GM12878 (cell line): ENCODE results near the gene SULT2B1. TPM values are rescaled to one million over a fixed set of nuclear protein-coding genes. Genes with fewer than 3 reads are reported as not detected.

Source experiments
- ATAC-seq: fragments of 200-7000 bp; cut with Tn5 transposase; 3 replicates; pipeline ENCODE4 v1.9.1; 2020; ENCODE audit warnings: mild to moderate bottlenecking, moderate library complexity
- BruUV-seq: library from RNA; stranded (reverse); fragments of 400-500 nt; replicated peaks from 2 replicates; lab custom pipeline; 2021; lab: Mats Ljungman, UMichigan
- CTCF ChIA-PET: fragments of 300-600 bp; sonication (Branson Sonifier 250); formaldehyde crosslinking; extraction: SDS; loops from one replicate; lab custom pipeline; 2021; ENCODE audit warnings: inconsistent platforms; lab: Yijun Ruan, JAX
- POLR2A ChIA-PET: fragments of 350-600 bp; formaldehyde crosslinking; extraction: SDS; loops from one replicate; lab custom pipeline; 2021; ENCODE audit warnings: inconsistent platforms; lab: Charles Lee
- RAD21 ChIA-PET: fragments of 300-600 bp; sonication (Branson Sonifier 250); formaldehyde crosslinking; loops from one replicate; lab custom pipeline; 2023; ENCODE audit warnings: antibody characterized with exemption; ENCODE audit not compliant: unreplicated experiment; lab: Charles Lee
- SMC1A ChIA-PET: fragments of 300-600 bp; sonication (Branson Sonifier 250); formaldehyde crosslinking; loops from one replicate; lab custom pipeline; 2023; ENCODE audit not compliant: unreplicated experiment, uncharacterized antibody; lab: Charles Lee
- DNase-seq: peaks from one replicate; pipeline ENCODE4 v3.0.0-alpha.2; 2011; ENCODE audit warnings: low read depth, low spot score
- FAIRE-seq: peaks from 3 replicates; lab custom pipeline; 2011; peaks lifted over from hg19 to GRCh38; lab: Jason Lieb, UNC
- H2AFZ ChIP-seq: 2 replicates; pipeline ENCODE4 v1.6.0; 2011; ENCODE audit warnings: low read depth, low read length, control low read depth; ENCODE audit not compliant: control insufficient read depth
- H3K27ac ChIP-seq: 2 replicates; pipeline ENCODE4 v1.5.1; 2011; ENCODE audit warnings: control low read depth; ENCODE audit not compliant: control insufficient read depth, insufficient read depth
- H3K27me3 ChIP-seq, 2 experiments: replicated peaks in 1 of 2; 2 replicates each; pipeline versions ENCODE4 v1.6.0 to v1.6.1; 2011; ENCODE audit warnings: low read length in 1 of 2; ENCODE audit not compliant: control insufficient read depth in 2 of 2, insufficient read depth in 2 of 2
- H3K36me3 ChIP-seq, 2 experiments: 2 replicates each; pipeline ENCODE4 v1.5.1; 2011; ENCODE audit warnings: low read length in 1 of 2; ENCODE audit not compliant: control insufficient read depth in 2 of 2, insufficient read depth in 2 of 2
- H3K4me1 ChIP-seq: 2 replicates; pipeline ENCODE4 v1.6.1; 2011; ENCODE audit warnings: mild to moderate bottlenecking, low read length, moderate library complexity, mixed read lengths; ENCODE audit not compliant: control insufficient read depth, insufficient read depth
- H3K4me2 ChIP-seq: 2 replicates; pipeline ENCODE4 v1.6.0; 2011; ENCODE audit warnings: control low read depth; ENCODE audit not compliant: control insufficient read depth, insufficient read depth
- H3K4me3 ChIP-seq: fragments of 200-600 bp; sonication (generic); 2 replicates; pipeline ENCODE4 v1.5.1; 2016
- H3K79me2 ChIP-seq: 2 replicates; pipeline ENCODE4 v1.6.0; 2011; ENCODE audit warnings: low read length; ENCODE audit not compliant: control insufficient read depth, insufficient read depth
- H3K9ac ChIP-seq: 2 replicates; pipeline ENCODE4 v1.8.0; 2011; ENCODE audit warnings: low read length, control low read depth, mixed read lengths; ENCODE audit not compliant: control insufficient read depth, insufficient read depth
- H3K9me3 ChIP-seq: replicated peaks from 3 replicates; pipeline ENCODE4 v1.5.1; 2011; ENCODE audit warnings: mild to moderate bottlenecking, low read length; ENCODE audit not compliant: control insufficient read depth, insufficient read depth
- H4K20me1 ChIP-seq: 2 replicates; pipeline ENCODE4 v1.6.0; 2011; ENCODE audit not compliant: control insufficient read depth, insufficient read depth
- EP300 ChIP-seq, 2 experiments: fragments of 150-350 bp in 1 of 2; IDR thresholded peaks; 2 replicates each; pipeline ENCODE4 v1.6.1; 2011 to 2012; ENCODE audit warnings: low read depth in 2 of 2, low read length in 2 of 2, borderline replicate concordance in 1 of 2, improper control_type of control experiment in 1 of 2, inconsistent platforms in 1 of 2; ENCODE audit not compliant: control insufficient read depth in 1 of 2
- MYC ChIP-seq: IDR thresholded peaks from 2 replicates; pipeline ENCODE4 v1.6.1; 2011; ENCODE audit warnings: mild to moderate bottlenecking, low read length, moderate library complexity, inconsistent platforms; ENCODE audit not compliant: insufficient read depth, insufficient replicate concordance, insufficient read length, severe bottlenecking
- RFX5 ChIP-seq: IDR thresholded peaks from 2 replicates; pipeline ENCODE4 v1.6.1; 2011; ENCODE audit warnings: low read depth, low read length, improper control_type of control experiment
- SP1 ChIP-seq: IDR thresholded peaks from one replicate; pipeline ENCODE4 v1.6.1; 2011; ENCODE audit warnings: low read depth, low read length
- SRF ChIP-seq, 2 experiments: IDR thresholded peaks; 2 replicates each; pipeline ENCODE4 v1.6.1; 2011; ENCODE audit warnings: low read depth in 2 of 2, low read length in 2 of 2, mild to moderate bottlenecking in 1 of 2, moderate library complexity in 1 of 2
- TCF12 ChIP-seq: IDR thresholded peaks from 2 replicates; pipeline ENCODE4 v1.6.1; 2011; ENCODE audit warnings: low read depth, mild to moderate bottlenecking, low read length
- YY1 ChIP-seq: IDR thresholded peaks from 2 replicates; pipeline ENCODE4 v1.6.1; 2011; ENCODE audit warnings: low read depth, mild to moderate bottlenecking, low read length
- ZSCAN29 ChIP-seq: fragments of 450-650 bp; IDR thresholded peaks from 2 replicates; pipeline ENCODE4 v1.6.1; 2017; ENCODE audit warnings: mild to moderate bottlenecking, moderate library complexity
- WGBS: methylation state at CpG from one replicate; pipeline ENCODE4 v1.1.6; 2016; ENCODE audit warnings: low lambda C conversion rate; ENCODE audit not compliant: insufficient replicate concordance, insufficient coverage; ENCODE audit errors: missing lambda C conversion rate; 5-methylcytosine and 5-hydroxymethylcytosine counted together
- in situ Hi-C: fragments of 300-500 bp; cut with MboI; formaldehyde crosslinking; loops from 9 replicates; pipeline ENCODE4 v1.14.3; 2018; ENCODE audit warnings: mixed read lengths
- intact Hi-C: fragments of 100-400 bp; cut with micrococcal nuclease; formaldehyde crosslinking; loops from one replicate; pipeline ENCODE4 v1.14.2; 2022; ENCODE audit not compliant: unreplicated experiment
- polyA plus RNA-seq, 11 experiments: library from polyadenylated mRNA; depleted of rRNA in 4 of 11; unstranded in 6 of 11; stranded (reverse) in 5 of 11; fragments of >200 nt; fragmentation: Nextera tagmentation in 4 of 11; fragmentation: Illumina TruSeq in 1 of 11; extraction: Ambion mirVana in 4 of 11; extraction: Trizol in 1 of 11; gene quantifications; 1 replicate in 1 of 11; 2 replicates in 10 of 11; pipeline versions ENCODE4 v1.2.1 to v1.2.3, GENCODE V29; 2011 to 2016; ENCODE audit warnings: inconsistent platforms in 2 of 11, missing spikeins in 2 of 11, low read depth in 1 of 11
- total RNA-seq, 4 experiments: library from RNA; depleted of rRNA in 3 of 4; stranded (reverse); fragments of >200 nt in 3 of 4; fragmentation: Illumina TruSeq in 1 of 4; extraction: Trizol in 1 of 4; gene quantifications; 2 replicates each; pipeline versions ENCODE4 v1.2.1 to v1.2.3, GENCODE V29; 2013 to 2021
- TF ChIP-seq, protein P1 (sequence below): fragments of 450-650 bp; IDR thresholded peaks from 2 replicates; pipeline ENCODE4 v1.6.1; 2016; ENCODE audit warnings: mild to moderate bottlenecking
- TF ChIP-seq, protein P2 (sequence below): IDR thresholded peaks from 2 replicates; pipeline ENCODE4 v1.6.1; 2011; ENCODE audit warnings: borderline replicate concordance, low read depth, mild to moderate bottlenecking, moderate library complexity, low read length; ENCODE audit not compliant: insufficient read depth, poor library complexity, severe bottlenecking
- TF ChIP-seq, protein P3 (sequence below): IDR thresholded peaks from 2 replicates; pipeline ENCODE4 v1.6.1; 2011; ENCODE audit warnings: low read depth, mild to moderate bottlenecking, low read length, moderate library complexity, borderline replicate concordance; ENCODE audit errors: extremely low read depth

The SULT2B1 gene
- total and polyA plus RNA-seq, 10 of the 15 experiments (the other 5 are each of a cell fraction or from before 2014, with no cell fraction given): 0.11 to 0.14 TPM; not detected in 8

DNA sequence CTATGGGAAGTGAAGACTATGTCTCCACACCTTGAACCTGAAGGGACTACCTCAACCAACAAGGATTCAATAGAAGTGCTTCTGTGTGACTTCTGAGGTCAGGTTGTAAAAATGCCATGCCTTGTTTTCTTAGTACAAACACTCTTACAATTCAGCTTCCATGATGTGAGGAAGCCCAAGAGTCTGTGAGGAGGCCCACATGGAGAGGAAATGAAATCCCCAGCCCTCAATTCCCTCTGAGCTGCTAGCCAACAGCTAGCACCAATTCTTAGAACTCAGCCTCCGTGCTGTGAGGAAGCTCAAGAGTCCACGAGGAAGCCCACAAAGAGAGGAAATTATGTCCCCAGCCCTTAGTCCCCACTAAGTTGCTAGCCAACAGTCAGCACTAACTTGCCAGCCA, 27.8 kb upstream of the SULT2B1 start:
- Histone ChIP-seq H2AFZ (no peak overlapping the region), H3K9ac (no peak overlapping the region), H3K4me2 (no peak overlapping the region), H3K4me1 (no peaks in the 10 kb centered on the region), H4K20me1 (no peaks in the 10 kb centered on the region), H3K27ac (no peak overlapping the region), H3K9me3 (no peaks in the 10 kb centered on the region; the same call in none of the 3 replicates), H3K27me3 (no peaks in the 10 kb centered on the region), H3K79me2 (no peaks in the 10 kb centered on the region), H3K36me3 (no peaks in the 10 kb centered on the region), H3K4me3 (no peak overlapping the region)
- ChIA-PET RAD21 (no interaction called here), CTCF (interaction anchor here (0.6 to 1.8 kb wide), 3 partner anchors 9 to 60 kb away, joined by 3 to 6 read pairs (median 3); no protein-coding TSS in a partner anchor), SMC1A (interaction anchor here (1.2 kb wide), 1 partner anchor 85 kb away, joined by 3 read pairs; no protein-coding TSS in a partner anchor), POLR2A (interaction anchor here (0.6 kb wide), 1 partner anchor 8 kb away, joined by 5 read pairs; no protein-coding TSS in a partner anchor)
- no peak for TF ChIP-seq ZSCAN29
- TF ChIP-seq YY1: 0 out of 2 replicates have a peak, but pooled peaks have one; percentile 24
- BruUV-seq: no TSS peak
- intact Hi-C loops: no loop called here
- DNase-seq: no peak
- ATAC-seq: no peak
- in situ Hi-C loops: no loop called here
- FAIRE-seq: no peak
- WGBS: 19% methylated on average over 2 of the region's 2 CpGs

DNA sequence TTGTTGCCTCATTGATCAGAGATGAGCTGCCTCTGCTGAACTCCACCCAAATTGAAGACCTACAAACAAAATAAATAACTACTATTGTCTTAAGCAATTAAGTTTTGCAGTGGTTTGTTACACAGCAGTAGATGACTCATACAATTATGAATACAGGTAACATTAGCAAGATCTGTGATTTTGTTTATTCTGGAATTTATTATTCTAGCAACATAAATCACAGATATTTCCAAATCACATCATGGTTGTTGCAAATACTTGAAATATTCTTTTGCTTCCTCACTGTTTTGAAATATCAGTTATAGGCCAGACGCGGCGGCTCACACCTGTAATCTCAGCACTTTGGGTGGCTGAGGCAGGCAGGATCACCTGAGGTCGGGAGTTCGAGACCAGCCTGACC, 27.2 kb upstream of the SULT2B1 start:
- intact Hi-C loops: no loop called here
- H3K9me3 ChIP-seq: no peaks in the 10 kb centered on the region; the same call in none of the 3 replicates
- FAIRE-seq (no peak), ATAC-seq (no peak), DNase-seq (no peak)
- H3K79me2 ChIP-seq: no peaks in the 10 kb centered on the region
- H3K27me3 ChIP-seq: no peaks in the 10 kb centered on the region
- BruUV-seq: no TSS peak
- in situ Hi-C loops: no loop called here
- no peaks in the 10 kb centered on the region for H4K20me1 ChIP-seq
- no peak overlapping the region for H3K9ac ChIP-seq
- no peak overlapping the region for H3K27ac ChIP-seq
- H3K4me1 ChIP-seq: no peaks in the 10 kb centered on the region
- RAD21 ChIA-PET: no interaction called here
- 83% methylated on average over 5 of the region's 5 CpGs for WGBS
- H3K4me2 ChIP-seq: no peak overlapping the region
- H3K4me3 ChIP-seq: no peak overlapping the region
- H3K36me3 ChIP-seq: no peaks in the 10 kb centered on the region
- SMC1A ChIA-PET: no interaction called here
- POLR2A ChIA-PET: interaction anchor here (0.6 kb wide), 1 partner anchor 9 kb away, joined by 5 read pairs; no protein-coding TSS in a partner anchor
- H2AFZ ChIP-seq: no peak overlapping the region
- CTCF ChIA-PET: interaction anchor here (0.6 to 1.8 kb wide), 3 partner anchors 9 to 60 kb away, joined by 3 to 6 read pairs (median 3); no protein-coding TSS in a partner anchor
- TF ChIP-seq, protein P1, sequence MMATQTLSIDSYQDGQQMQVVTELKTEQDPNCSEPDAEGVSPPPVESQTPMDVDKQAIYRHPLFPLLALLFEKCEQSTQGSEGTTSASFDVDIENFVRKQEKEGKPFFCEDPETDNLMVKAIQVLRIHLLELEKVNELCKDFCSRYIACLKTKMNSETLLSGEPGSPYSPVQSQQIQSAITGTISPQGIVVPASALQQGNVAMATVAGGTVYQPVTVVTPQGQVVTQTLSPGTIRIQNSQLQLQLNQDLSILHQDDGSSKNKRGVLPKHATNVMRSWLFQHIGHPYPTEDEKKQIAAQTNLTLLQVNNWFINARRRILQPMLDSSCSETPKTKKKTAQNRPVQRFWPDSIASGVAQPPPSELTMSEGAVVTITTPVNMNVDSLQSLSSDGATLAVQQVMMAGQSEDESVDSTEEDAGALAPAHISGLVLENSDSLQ: no peak
- TF ChIP-seq RFX5 (no peak), SP1 (no peak), SRF (IDR thresholded peaks at IDR 0.05; ENCODE audit: low read depth in 2 of 2, low read length in 2 of 2) (no peak), TCF12 (no peak), MYC (no peak), EP300 (IDR thresholded peaks at IDR 0.05; ENCODE audit: borderline replicate concordance in 1 of 2, control insufficient read depth in 1 of 2, low read depth in 2 of 2, low read length in 2 of 2) (no peak)
- TF ChIP-seq, protein P2, sequence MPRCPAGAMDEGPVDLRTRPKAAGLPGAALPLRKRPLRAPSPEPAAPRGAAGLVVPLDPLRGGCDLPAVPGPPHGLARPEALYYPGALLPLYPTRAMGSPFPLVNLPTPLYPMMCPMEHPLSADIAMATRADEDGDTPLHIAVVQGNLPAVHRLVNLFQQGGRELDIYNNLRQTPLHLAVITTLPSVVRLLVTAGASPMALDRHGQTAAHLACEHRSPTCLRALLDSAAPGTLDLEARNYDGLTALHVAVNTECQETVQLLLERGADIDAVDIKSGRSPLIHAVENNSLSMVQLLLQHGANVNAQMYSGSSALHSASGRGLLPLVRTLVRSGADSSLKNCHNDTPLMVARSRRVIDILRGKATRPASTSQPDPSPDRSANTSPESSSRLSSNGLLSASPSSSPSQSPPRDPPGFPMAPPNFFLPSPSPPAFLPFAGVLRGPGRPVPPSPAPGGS: no peak
- TF ChIP-seq, protein P3, sequence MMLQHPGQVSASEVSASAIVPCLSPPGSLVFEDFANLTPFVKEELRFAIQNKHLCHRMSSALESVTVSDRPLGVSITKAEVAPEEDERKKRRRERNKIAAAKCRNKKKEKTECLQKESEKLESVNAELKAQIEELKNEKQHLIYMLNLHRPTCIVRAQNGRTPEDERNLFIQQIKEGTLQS: no peak
